Measurements from ENCODE around the gene PLAC1. TPM values are rescaled to one million over a fixed set of nuclear protein-coding genes. Genes with fewer than 3 reads are reported as not detected.

PLAC1 gene
- total RNA-seq, 1 donor from 2014 or later = not detected

- H3K9me3 Mint-ChIP-seq = peaks cover 4% of the 10 kb centered on the region
- H3K36me3 Mint-ChIP-seq (ENCODE audit: low read depth) = no peaks in the 10 kb centered on the region
- H3K27ac Mint-ChIP-seq = no peak overlapping the region
- no peaks in the 10 kb centered on the region for H3K27me3 Mint-ChIP-seq (ENCODE audit: low read depth)
- intact Hi-C loops (cut with micrococcal nuclease) = no loop called here
- H3K4me3 Mint-ChIP-seq (ENCODE audit: low read depth) = no peak overlapping the region
- no peak for DNase-seq (ENCODE audit: low spot score)
- peaks cover 9% of the 10 kb centered on the region for H3K4me1 Mint-ChIP-seq (ENCODE audit: low read depth)
Measured at GRCh38 chrX:134634691-134635090, 23.6 kb downstream of the PLAC1 start.

DNA sequence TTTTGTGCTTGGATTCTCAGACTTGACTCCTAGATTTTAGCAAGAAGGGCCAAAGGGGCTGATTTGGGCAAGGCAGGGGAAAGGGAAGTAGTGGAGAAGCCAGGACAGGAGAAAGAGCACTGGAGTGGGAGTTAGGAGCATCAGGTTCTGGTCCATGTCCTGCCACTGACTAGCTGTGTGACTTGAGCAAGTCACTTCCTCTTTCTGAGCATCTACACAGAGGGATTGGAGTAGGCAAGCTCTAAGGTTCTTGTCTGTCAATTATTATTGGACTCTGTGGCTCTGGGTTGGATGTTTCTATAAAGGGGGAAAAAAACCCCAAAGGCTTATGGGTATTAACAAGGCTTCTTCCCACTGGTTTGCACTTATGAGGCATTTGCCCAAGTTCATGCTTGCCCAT lies 24.4 kb downstream of the PLAC1 start:
- intact Hi-C loops (cut with micrococcal nuclease) = no loop called here
- Mint-ChIP-seq H3K27me3 (ENCODE audit: low read depth) (no peaks in the 10 kb centered on the region), H3K36me3 (ENCODE audit: low read depth) (no peaks in the 10 kb centered on the region), H3K4me3 (ENCODE audit: low read depth) (no peak overlapping the region), H3K9me3 (peaks cover 4% of the 10 kb centered on the region), H3K27ac (no peak overlapping the region), H3K4me1 (ENCODE audit: low read depth) (peaks cover 9% of the 10 kb centered on the region)
- DNase-seq (ENCODE audit: low spot score) = no peak

- no peak for DNase-seq (ENCODE audit: low spot score)
- Mint-ChIP-seq H3K4me3 (ENCODE audit: low read depth) (no peak overlapping the region), H3K36me3 (ENCODE audit: low read depth) (no peaks in the 10 kb centered on the region), H3K27me3 (ENCODE audit: low read depth) (no peaks in the 10 kb centered on the region), H3K27ac (no peak overlapping the region), H3K9me3 (peaks cover 4% of the 10 kb centered on the region), H3K4me1 (ENCODE audit: low read depth) (peaks cover 9% of the 10 kb centered on the region)
- intact Hi-C loops (cut with micrococcal nuclease) = no loop called here
Measured at GRCh38 chrX:134633394-134633793, 24.9 kb downstream of the PLAC1 start.

DNA sequence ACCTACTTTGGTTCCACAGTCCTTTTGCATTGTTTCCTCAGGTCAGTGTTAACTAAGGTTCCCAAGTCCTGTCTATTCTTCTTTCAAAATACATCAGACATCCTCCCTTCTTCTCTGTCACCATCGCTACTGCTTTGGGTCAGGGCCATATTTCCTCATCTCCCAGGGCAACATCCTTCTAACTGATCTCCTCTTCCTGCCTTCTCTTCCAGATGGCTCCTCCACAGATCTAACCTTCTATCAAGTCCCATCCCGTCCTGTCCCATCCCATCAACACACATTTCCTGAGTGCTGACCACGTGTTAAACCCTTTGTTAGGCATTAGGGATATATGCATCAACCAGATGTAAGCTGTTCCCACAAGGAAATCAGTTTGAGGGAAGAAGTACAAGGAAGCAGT lies 25.9 kb downstream of the PLAC1 start:
- no peak for DNase-seq (ENCODE audit: low spot score)
- peaks cover 9% of the 10 kb centered on the region for H3K4me1 Mint-ChIP-seq (ENCODE audit: low read depth)
- H3K4me3 Mint-ChIP-seq (ENCODE audit: low read depth) = no peak overlapping the region
- H3K27me3 Mint-ChIP-seq (ENCODE audit: low read depth) = peaks cover 1% of the 10 kb centered on the region
- intact Hi-C loops (cut with micrococcal nuclease) = no loop called here
- H3K36me3 Mint-ChIP-seq (ENCODE audit: low read depth) = no peaks in the 10 kb centered on the region
- H3K27ac Mint-ChIP-seq = no peak overlapping the region
- H3K9me3 Mint-ChIP-seq = peaks cover 4% of the 10 kb centered on the region

GRCh38 chrX:134631426-134632346 lies 26.6 kb downstream of the PLAC1 start:
- H3K27me3 Mint-ChIP-seq (ENCODE audit: low read depth) = peaks cover 1% of the 10 kb centered on the region

GRCh38 chrX:134628663-134629062 lies 29.6 kb downstream of the PLAC1 start:
- H3K27me3 Mint-ChIP-seq (ENCODE audit: low read depth) = peaks cover 1% of the 10 kb centered on the region
- no peak overlapping the region for H3K4me3 Mint-ChIP-seq (ENCODE audit: low read depth)
- no peaks in the 10 kb centered on the region for H3K36me3 Mint-ChIP-seq (ENCODE audit: low read depth)
- no peaks in the 10 kb centered on the region for H3K9me3 Mint-ChIP-seq
- intact Hi-C loops (cut with micrococcal nuclease) = no loop called here
- H3K27ac Mint-ChIP-seq = no peak overlapping the region
- H3K4me1 Mint-ChIP-seq (ENCODE audit: low read depth) = peaks cover 7% of the 10 kb centered on the region
- no peak for DNase-seq (ENCODE audit: low spot score)

More at GRCh38 chrX:134631426-134632346, 26.6 kb downstream of the PLAC1 start:
- peaks cover 9% of the 10 kb centered on the region for H3K4me1 Mint-ChIP-seq (ENCODE audit: low read depth)
- H3K27ac Mint-ChIP-seq = no peak overlapping the region
- peaks cover 4% of the 10 kb centered on the region for H3K9me3 Mint-ChIP-seq
- DNase-seq (ENCODE audit: low spot score) = no peak
- intact Hi-C loops (cut with micrococcal nuclease) = no loop called here
- no peak overlapping the region for H3K4me3 Mint-ChIP-seq (ENCODE audit: low read depth)
- no peaks in the 10 kb centered on the region for H3K36me3 Mint-ChIP-seq (ENCODE audit: low read depth)

DNA sequence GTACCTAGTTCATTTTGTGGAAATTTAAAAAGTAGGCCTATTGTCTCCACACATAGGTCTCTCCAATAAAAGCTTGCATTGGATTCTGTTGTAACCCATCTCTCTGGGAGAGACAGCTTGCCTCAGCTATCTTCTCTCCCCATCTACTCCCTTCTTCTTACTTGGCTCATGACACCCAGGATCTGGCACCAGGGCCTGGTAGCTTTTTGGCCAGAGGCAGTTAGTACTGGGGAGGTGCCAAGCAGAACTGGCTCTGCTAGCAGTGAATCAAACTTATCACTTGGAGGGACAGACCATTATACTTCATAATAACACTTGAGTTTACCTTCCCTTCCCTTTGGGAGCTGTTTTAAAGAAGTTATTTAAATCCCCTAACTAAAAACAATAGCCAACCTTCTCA lies 31.8 kb downstream of the PLAC1 start:
- intact Hi-C loops (cut with micrococcal nuclease) = no loop called here
- no peaks in the 10 kb centered on the region for H3K9me3 Mint-ChIP-seq
- no peak for DNase-seq (ENCODE audit: low spot score)
- H3K4me3 Mint-ChIP-seq (ENCODE audit: low read depth) = no peak overlapping the region
- H3K36me3 Mint-ChIP-seq (ENCODE audit: low read depth) = no peaks in the 10 kb centered on the region
- no peak overlapping the region for H3K27ac Mint-ChIP-seq
- H3K4me1 Mint-ChIP-seq (ENCODE audit: low read depth) = peaks cover 21% of the 10 kb centered on the region
- H3K27me3 Mint-ChIP-seq (ENCODE audit: low read depth) = peaks cover 1% of the 10 kb centered on the region

DNA sequence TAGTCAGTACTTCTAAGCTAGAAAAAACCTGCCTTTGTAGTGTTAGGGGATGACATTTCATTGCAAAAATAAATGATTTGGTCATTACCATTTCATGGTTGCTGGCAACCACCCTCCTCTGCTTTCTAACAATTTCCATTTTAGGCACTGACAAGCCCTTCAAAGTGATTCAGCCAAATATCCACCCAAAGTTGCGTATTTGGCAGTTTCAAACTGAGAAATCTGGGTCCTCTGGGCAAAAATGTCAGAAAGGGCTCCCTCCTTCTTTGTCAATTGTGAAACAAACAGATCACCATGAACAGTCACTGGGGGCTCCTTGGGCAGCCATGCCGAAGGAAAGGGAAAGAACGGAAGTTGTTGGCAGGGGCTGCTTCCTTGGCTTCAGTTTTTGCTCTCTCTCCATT lies 33.0 kb downstream of the PLAC1 start:
- no peak for DNase-seq (ENCODE audit: low spot score)
- H3K4me1 Mint-ChIP-seq (ENCODE audit: low read depth) = peaks cover 23% of the 10 kb centered on the region

DNA sequence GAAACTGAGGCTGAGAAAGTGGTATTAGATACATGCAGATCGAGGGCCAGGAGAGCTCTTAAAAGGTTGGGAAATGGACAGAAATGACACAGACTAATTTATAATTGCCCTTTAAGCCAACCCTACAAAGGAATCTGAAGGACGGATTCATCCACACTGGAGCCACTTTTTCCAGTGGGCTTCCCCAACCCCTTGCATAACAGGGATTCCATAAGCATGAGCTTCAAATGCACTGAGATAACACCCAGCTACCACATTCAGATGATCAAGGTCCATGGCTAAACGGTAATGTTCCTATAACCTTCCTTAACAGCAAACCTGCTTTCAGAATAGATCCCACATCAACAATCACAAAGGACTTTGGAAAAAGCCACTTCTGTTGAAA lies 34.2 kb downstream of the PLAC1 start:
- Mint-ChIP-seq H3K4me1 (ENCODE audit: low read depth) (peaks cover 23% of the 10 kb centered on the region), H3K9me3 (no peaks in the 10 kb centered on the region), H3K27ac (no peak overlapping the region), H3K36me3 (ENCODE audit: low read depth) (no peaks in the 10 kb centered on the region), H3K4me3 (ENCODE audit: low read depth) (no peak overlapping the region), H3K27me3 (ENCODE audit: low read depth) (peaks cover 1% of the 10 kb centered on the region)
- intact Hi-C loops (cut with micrococcal nuclease) = loop anchor here (5.0 kb wide), 1 partner anchor 93 kb away; no protein-coding TSS in a partner anchor
- no peak for DNase-seq (ENCODE audit: low spot score)

More for the DNA sequence above, 33.0 kb downstream of the PLAC1 start:
- Mint-ChIP-seq H3K27me3 (ENCODE audit: low read depth) (peaks cover 1% of the 10 kb centered on the region), H3K27ac (no peak overlapping the region), H3K4me3 (ENCODE audit: low read depth) (no peak overlapping the region), H3K9me3 (no peaks in the 10 kb centered on the region), H3K36me3 (ENCODE audit: low read depth) (no peaks in the 10 kb centered on the region)
- intact Hi-C loops (cut with micrococcal nuclease) = loop anchor here (1.0 kb wide), 1 partner anchor 26 kb away; no protein-coding TSS in a partner anchor

GRCh38 chrX:134623293-134624045 lies 34.8 kb downstream of the PLAC1 start:
- no peaks in the 10 kb centered on the region for H3K9me3 Mint-ChIP-seq
- intact Hi-C loops (cut with micrococcal nuclease) = loop anchor here (5.0 kb wide), 1 partner anchor 94 kb away; no protein-coding TSS in a partner anchor
- peaks cover 23% of the 10 kb centered on the region for H3K4me1 Mint-ChIP-seq (ENCODE audit: low read depth)
- no peaks in the 10 kb centered on the region for H3K36me3 Mint-ChIP-seq (ENCODE audit: low read depth)
- H3K27me3 Mint-ChIP-seq (ENCODE audit: low read depth) = peaks cover 1% of the 10 kb centered on the region
- no peak overlapping the region for H3K4me3 Mint-ChIP-seq (ENCODE audit: low read depth)
- DNase-seq (ENCODE audit: low spot score) = no peak
- no peak overlapping the region for H3K27ac Mint-ChIP-seq

GRCh38 chrX:134622813-134623185 lies 35.5 kb downstream of the PLAC1 start:
- intact Hi-C loops (cut with micrococcal nuclease) = loop anchor here (1.0 to 5.0 kb wide), 2 partner anchors 32 to 95 kb away; no protein-coding TSS in a partner anchor
- H3K4me3 Mint-ChIP-seq (ENCODE audit: low read depth) = no peak overlapping the region
- DNase-seq (ENCODE audit: low spot score) = no peak
- H3K36me3 Mint-ChIP-seq (ENCODE audit: low read depth) = no peaks in the 10 kb centered on the region
- H3K27ac Mint-ChIP-seq = no peak overlapping the region
- peaks cover 2% of the 10 kb centered on the region for H3K27me3 Mint-ChIP-seq (ENCODE audit: low read depth)
- H3K9me3 Mint-ChIP-seq = no peaks in the 10 kb centered on the region
- peaks cover 23% of the 10 kb centered on the region for H3K4me1 Mint-ChIP-seq (ENCODE audit: low read depth)

DNA sequence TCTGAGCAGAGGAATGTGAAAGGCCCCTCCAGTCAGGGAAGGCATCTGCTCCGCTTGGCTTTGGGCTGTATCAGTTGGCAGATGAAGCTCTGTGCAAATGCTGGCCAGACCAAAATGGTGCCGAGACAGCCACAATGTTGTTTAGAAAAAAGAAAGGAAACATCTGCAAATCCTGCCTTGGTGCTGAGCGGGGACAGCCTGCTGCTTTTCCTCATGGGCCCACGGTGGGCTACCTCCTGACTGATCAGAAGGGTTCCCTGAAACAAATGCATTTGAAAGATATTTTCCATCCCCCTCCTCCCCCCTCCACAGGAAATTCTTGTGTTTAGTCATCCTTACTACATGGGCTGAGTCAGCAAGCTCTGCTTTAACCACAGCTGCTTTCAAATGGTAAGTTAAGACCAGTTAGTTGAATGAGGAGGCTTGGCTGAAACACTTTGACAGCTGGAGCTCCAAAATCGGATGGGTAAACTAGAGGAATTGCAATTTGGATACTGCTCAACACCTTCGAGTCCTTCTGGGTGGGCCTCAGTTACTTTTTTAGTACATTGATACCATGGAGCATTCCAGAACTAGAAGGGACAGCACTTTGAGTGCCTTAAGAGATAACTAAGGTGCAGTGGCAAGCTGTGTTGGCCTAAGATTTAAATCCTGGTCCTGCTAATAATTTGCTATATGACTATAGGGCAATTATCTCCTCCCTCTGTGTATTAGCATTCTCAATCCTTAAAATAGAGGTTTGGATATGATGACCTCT lies 36.0 kb downstream of the PLAC1 start:
- no peak for DNase-seq (ENCODE audit: low spot score)
- intact Hi-C loops (cut with micrococcal nuclease) = loop anchor here (1.0 to 5.0 kb wide), 2 partner anchors 32 to 95 kb away; no protein-coding TSS in a partner anchor
- H3K4me3 Mint-ChIP-seq (ENCODE audit: low read depth) = no peak overlapping the region

More for the DNA sequence above, 36.0 kb downstream of the PLAC1 start:
- Mint-ChIP-seq H3K27me3 (ENCODE audit: low read depth) (peaks cover 2% of the 10 kb centered on the region), H3K4me1 (ENCODE audit: low read depth) (peaks cover 23% of the 10 kb centered on the region), H3K27ac (no peak overlapping the region), H3K9me3 (no peaks in the 10 kb centered on the region), H3K36me3 (ENCODE audit: low read depth) (no peaks in the 10 kb centered on the region)
